ENCODE measurements around the gene CBARP. TPM values are rescaled to one million over a fixed set of nuclear protein-coding genes. Genes with fewer than 3 reads are reported as not detected.

The CBARP gene
- total and polyA plus RNA-seq, 9 of the 15 experiments (the other 6 are each of a cell fraction or from before 2014, with no cell fraction given), result 0.03 to 8.9 (median 1.2) TPM; not detected in 1

DNA sequence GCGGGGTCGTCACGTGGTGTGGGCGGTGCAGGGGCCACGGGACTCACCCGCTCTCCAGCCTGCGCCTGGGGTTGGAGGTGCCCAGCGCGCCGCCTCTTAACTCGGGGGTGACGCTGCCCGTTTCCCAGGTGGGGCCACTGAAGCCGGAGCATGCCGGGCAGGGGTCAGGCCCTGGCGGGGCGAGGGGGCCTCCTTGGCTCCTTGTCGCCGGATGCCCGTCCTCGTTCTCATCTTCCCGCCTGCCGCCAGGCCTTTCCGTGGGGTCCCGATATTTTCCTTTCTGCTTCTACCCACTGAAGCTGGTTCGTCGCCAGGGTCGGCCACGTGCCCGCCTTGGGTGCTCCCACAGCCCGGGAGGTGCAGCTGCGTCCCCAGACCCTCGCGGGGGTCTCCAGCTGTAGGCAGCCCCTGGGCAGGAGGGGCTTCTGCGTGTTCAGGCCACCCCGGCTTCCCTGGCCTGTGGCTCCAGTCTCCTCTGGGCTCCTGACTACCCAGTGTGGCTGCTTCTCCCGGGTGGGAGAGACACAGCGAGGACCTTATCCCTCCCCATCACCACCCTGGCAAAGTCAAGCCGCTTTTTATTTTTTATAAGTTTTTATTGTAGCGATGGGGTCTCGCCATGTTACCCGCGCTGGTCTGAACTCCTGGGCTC is 38.3 kb upstream of the CBARP start (continued):
- TF ChIP-seq, protein P1, sequence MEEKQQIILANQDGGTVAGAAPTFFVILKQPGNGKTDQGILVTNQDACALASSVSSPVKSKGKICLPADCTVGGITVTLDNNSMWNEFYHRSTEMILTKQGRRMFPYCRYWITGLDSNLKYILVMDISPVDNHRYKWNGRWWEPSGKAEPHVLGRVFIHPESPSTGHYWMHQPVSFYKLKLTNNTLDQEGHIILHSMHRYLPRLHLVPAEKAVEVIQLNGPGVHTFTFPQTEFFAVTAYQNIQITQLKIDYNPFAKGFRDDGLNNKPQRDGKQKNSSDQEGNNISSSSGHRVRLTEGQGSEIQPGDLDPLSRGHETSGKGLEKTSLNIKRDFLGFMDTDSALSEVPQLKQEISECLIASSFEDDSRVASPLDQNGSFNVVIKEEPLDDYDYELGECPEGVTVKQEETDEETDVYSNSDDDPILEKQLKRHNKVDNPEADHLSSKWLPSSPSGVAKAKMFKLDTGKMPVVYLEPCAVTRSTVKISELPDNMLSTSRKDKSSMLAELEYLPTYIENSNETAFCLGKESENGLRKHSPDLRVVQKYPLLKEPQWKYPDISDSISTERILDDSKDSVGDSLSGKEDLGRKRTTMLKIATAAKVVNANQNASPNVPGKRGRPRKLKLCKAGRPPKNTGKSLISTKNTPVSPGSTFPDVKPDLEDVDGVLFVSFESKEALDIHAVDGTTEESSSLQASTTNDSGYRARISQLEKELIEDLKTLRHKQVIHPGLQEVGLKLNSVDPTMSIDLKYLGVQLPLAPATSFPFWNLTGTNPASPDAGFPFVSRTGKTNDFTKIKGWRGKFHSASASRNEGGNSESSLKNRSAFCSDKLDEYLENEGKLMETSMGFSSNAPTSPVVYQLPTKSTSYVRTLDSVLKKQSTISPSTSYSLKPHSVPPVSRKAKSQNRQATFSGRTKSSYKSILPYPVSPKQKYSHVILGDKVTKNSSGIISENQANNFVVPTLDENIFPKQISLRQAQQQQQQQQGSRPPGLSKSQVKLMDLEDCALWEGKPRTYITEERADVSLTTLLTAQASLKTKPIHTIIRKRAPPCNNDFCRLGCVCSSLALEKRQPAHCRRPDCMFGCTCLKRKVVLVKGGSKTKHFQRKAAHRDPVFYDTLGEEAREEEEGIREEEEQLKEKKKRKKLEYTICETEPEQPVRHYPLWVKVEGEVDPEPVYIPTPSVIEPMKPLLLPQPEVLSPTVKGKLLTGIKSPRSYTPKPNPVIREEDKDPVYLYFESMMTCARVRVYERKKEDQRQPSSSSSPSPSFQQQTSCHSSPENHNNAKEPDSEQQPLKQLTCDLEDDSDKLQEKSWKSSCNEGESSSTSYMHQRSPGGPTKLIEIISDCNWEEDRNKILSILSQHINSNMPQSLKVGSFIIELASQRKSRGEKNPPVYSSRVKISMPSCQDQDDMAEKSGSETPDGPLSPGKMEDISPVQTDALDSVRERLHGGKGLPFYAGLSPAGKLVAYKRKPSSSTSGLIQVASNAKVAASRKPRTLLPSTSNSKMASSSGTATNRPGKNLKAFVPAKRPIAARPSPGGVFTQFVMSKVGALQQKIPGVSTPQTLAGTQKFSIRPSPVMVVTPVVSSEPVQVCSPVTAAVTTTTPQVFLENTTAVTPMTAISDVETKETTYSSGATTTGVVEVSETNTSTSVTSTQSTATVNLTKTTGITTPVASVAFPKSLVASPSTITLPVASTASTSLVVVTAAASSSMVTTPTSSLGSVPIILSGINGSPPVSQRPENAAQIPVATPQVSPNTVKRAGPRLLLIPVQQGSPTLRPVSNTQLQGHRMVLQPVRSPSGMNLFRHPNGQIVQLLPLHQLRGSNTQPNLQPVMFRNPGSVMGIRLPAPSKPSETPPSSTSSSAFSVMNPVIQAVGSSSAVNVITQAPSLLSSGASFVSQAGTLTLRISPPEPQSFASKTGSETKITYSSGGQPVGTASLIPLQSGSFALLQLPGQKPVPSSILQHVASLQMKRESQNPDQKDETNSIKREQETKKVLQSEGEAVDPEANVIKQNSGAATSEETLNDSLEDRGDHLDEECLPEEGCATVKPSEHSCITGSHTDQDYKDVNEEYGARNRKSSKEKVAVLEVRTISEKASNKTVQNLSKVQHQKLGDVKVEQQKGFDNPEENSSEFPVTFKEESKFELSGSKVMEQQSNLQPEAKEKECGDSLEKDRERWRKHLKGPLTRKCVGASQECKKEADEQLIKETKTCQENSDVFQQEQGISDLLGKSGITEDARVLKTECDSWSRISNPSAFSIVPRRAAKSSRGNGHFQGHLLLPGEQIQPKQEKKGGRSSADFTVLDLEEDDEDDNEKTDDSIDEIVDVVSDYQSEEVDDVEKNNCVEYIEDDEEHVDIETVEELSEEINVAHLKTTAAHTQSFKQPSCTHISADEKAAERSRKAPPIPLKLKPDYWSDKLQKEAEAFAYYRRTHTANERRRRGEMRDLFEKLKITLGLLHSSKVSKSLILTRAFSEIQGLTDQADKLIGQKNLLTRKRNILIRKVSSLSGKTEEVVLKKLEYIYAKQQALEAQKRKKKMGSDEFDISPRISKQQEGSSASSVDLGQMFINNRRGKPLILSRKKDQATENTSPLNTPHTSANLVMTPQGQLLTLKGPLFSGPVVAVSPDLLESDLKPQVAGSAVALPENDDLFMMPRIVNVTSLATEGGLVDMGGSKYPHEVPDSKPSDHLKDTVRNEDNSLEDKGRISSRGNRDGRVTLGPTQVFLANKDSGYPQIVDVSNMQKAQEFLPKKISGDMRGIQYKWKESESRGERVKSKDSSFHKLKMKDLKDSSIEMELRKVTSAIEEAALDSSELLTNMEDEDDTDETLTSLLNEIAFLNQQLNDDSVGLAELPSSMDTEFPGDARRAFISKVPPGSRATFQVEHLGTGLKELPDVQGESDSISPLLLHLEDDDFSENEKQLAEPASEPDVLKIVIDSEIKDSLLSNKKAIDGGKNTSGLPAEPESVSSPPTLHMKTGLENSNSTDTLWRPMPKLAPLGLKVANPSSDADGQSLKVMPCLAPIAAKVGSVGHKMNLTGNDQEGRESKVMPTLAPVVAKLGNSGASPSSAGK (IDR thresholded peaks at IDR 0.05), result peak; percentile 92
- TF ChIP-seq ZNF175 (CRISPR knock-in tag; IDR thresholded peaks at IDR 0.05; ENCODE audit: low read depth), result peak; percentile 14; the same call in 1 of the 2 replicates
- peak; percentile 63 for TF ChIP-seq SUPT5H (IDR thresholded peaks at IDR 0.05)
- TF ChIP-seq JUND (IDR thresholded peaks at IDR 0.05; ENCODE audit: borderline replicate concordance, low read depth, low read length), result peak; percentile 1; the same call in 1 of the 2 replicates
- no peak for TF ChIP-seq JUND (tag; IDR thresholded peaks at IDR 0.05; ENCODE audit: borderline replicate concordance, low read depth, low read length)
- TF ChIP-seq YY1 (IDR thresholded peaks at IDR 0.05; ENCODE audit: borderline replicate concordance in 1 of 3, control insufficient read depth in 1 of 3, extremely low read depth in 1 of 3, insufficient read depth in 3 of 3, insufficient read length in 1 of 3, insufficient replicate concordance in 2 of 3, low read depth in 1 of 3, low read length in 2 of 3), result no peak
- TF ChIP-seq STAT5B (CRISPR knock-in tag; IDR thresholded peaks at IDR 0.05), result no peak
- peak; percentile 58; the same call in 1 of the 2 replicates for TF ChIP-seq HDAC2 (IDR thresholded peaks at IDR 0.05)
- no peak for TF ChIP-seq ZSCAN29 (IDR thresholded peaks at IDR 0.05)
- no peak for TF ChIP-seq ZNF77 (CRISPR knock-in tag; IDR thresholded peaks at IDR 0.05)
- 0 out of 2 replicates have a peak, but pooled peaks have one; percentile 23 for TF ChIP-seq MIER1 (IDR thresholded peaks at IDR 0.05; ENCODE audit: low read depth)
- no peak for TF ChIP-seq ZEB2 (IDR thresholded peaks at IDR 0.05)
- TF ChIP-seq NFE2 (IDR thresholded peaks at IDR 0.05; ENCODE audit: low read depth), result 0 out of 2 replicates have a peak, but pooled peaks have one; percentile 2
- TF ChIP-seq CLOCK (CRISPR knock-in tag; IDR thresholded peaks at IDR 0.05; ENCODE audit: borderline replicate concordance), result no peak

All from K562 (cell line).